ENCODE data around the gene NHLH1. TPM values are rescaled to one million over a fixed set of nuclear protein-coding genes. Genes with fewer than 3 reads are reported as not detected.

The NHLH1 gene
- total and polyA plus RNA-seq, 3 donors from 2014 or later: 0.20 to 0.63 (median 0.37) TPM

DNA sequence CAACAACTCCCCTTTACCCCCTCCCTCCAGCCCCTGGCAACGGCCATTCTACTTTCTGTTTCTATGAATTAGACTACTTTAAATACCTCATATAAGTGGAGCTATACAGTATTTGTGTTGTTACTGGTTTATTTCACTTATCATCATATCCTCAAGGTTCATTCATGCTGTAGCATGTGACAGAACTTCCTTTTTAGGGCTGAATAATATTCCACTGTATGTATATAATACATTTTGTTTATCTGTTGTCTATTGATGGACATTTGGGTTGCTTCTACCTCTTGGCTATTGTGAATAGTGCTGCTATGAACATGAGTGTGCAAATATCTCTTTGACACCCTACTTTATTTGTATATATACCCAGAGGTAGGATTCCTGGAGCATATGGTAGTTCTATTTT is 2.2 kb downstream of the NHLH1 start:
- no peak for DNase-seq
- no peaks in the 10 kb centered on the region for H3K4me1 ChIP-seq
- H3K9me3 ChIP-seq: no peaks in the 10 kb centered on the region

DNA sequence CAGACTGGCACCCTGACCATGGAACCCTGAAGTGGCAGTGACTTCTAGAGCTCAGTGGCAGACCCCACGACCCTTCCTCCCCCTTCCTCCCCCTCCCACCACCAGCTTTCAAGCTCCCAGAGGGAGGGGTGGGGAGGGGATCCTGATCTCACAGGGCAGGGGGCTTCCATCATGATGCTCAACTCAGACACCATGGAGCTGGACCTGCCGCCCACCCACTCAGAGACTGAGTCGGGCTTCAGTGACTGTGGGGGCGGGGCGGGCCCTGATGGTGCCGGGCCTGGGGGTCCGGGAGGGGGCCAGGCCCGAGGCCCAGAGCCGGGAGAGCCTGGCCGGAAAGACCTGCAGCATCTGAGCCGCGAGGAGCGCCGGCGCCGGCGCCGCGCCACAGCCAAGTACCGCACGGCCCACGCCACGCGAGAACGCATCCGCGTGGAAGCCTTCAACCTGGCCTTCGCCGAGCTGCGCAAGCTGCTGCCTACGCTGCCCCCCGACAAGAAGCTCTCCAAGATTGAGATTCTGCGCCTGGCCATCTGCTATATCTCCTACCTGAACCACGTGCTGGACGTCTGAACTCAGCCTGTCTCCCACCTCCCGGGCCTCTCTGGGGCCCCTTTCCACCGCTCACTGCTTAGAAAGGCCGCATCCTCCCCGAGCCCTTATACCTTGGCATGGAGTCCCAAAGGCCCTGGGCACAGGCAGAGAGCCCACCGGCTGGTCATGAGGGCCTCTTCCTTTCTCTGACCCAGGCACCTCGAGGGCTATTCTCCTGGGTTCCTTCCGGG is 3.9 kb downstream of the NHLH1 start:
- Histone ChIP-seq H3K9me3 (no peaks in the 10 kb centered on the region), H3K27me3 (no peaks in the 10 kb centered on the region), H3K36me3 (ENCODE audit: low read depth, missing control alignments) (no peaks in the 10 kb centered on the region), H3K4me3 (peak overlapping the region in 1 of 2 donors; percentile 38), H3K27ac (no peak overlapping the region), H3K4me1 (peaks cover 10% of the 10 kb centered on the region)
- intact Hi-C loops (cut with DNase I; ENCODE audit: low total_unique reads): no loop called here
- 22 to 57% methylated on average over 7 to 24 of the region's 42 CpGs for WGBS, 2 donors
- no peak for DNase-seq
- TF ChIP-seq POLR2A (IDR thresholded peaks at IDR 0.05): no peak
- TF ChIP-seq, protein P1, sequence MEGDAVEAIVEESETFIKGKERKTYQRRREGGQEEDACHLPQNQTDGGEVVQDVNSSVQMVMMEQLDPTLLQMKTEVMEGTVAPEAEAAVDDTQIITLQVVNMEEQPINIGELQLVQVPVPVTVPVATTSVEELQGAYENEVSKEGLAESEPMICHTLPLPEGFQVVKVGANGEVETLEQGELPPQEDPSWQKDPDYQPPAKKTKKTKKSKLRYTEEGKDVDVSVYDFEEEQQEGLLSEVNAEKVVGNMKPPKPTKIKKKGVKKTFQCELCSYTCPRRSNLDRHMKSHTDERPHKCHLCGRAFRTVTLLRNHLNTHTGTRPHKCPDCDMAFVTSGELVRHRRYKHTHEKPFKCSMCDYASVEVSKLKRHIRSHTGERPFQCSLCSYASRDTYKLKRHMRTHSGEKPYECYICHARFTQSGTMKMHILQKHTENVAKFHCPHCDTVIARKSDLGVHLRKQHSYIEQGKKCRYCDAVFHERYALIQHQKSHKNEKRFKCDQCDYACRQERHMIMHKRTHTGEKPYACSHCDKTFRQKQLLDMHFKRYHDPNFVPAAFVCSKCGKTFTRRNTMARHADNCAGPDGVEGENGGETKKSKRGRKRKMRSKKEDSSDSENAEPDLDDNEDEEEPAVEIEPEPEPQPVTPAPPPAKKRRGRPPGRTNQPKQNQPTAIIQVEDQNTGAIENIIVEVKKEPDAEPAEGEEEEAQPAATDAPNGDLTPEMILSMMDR (IDR thresholded peaks at IDR 0.05): no peak

More for the DNA sequence above, 2.2 kb downstream of the NHLH1 start:
- no peak for TF ChIP-seq POLR2A (IDR thresholded peaks at IDR 0.05)
- TF ChIP-seq, protein P1 (IDR thresholded peaks at IDR 0.05): no peak
- WGBS, 2 donors: 87 to 89% methylated on average over 1 of the region's 1 CpG
- Histone ChIP-seq H3K4me3 (no peak overlapping the region), H3K27ac (no peak overlapping the region), H3K36me3 (ENCODE audit: low read depth, missing control alignments) (no peaks in the 10 kb centered on the region), H3K27me3 (no peaks in the 10 kb centered on the region)
- intact Hi-C loops (cut with DNase I; ENCODE audit: low total_unique reads): no loop called here

DNA sequence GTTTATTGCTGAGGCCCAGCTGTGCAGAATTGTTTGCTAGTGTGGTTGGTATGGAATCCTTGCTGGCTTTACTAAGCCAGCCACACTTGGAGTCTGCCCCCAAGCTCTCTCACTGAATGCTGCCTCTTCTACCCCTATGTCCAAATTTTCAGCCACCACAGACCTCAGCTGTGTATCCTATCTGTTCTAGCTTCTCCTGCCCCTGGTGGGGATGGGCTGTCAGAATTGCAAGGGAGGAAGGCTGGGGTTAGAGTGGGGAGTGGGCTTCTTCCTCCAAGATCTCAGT is 4.4 kb downstream of the NHLH1 start:
- DNase-seq: no peak
- no peaks in the 10 kb centered on the region for H3K9me3 ChIP-seq
- no peak overlapping the region for H3K27ac ChIP-seq
- no peaks in the 10 kb centered on the region for H3K27me3 ChIP-seq
- peaks cover 16% of the 10 kb centered on the region for H3K4me1 ChIP-seq
- H3K4me3 ChIP-seq: peak overlapping the region in 1 of 2 donors; percentile 38
- no peak for TF ChIP-seq POLR2A (IDR thresholded peaks at IDR 0.05)
- TF ChIP-seq, protein P1 (IDR thresholded peaks at IDR 0.05): no peak
- H3K36me3 ChIP-seq (ENCODE audit: low read depth, missing control alignments): no peaks in the 10 kb centered on the region
- intact Hi-C loops (cut with DNase I; ENCODE audit: low total_unique reads): no loop called here

DNA sequence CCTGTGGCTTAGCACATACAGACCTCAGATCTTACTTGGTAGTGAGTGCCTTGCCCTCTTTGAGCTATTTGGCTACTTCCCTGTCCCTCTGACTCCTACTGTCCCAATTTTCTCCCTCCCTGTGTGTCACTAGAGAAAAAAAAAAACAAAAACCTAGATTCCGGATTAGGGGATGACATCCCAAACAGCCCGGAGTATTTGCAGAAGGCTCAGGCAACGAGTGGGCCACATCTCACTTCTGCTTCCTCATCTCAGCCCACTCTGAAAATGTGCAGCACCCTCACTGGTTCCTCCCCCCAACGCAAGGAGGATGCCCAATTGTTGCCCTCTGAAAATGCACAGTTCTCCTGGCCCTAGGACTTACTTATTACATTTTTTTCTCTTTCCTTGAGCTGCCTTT is 4.9 kb downstream of the NHLH1 start:
- Histone ChIP-seq H3K27ac (no peak overlapping the region), H3K9me3 (no peaks in the 10 kb centered on the region), H3K4me3 (no peak overlapping the region), H3K27me3 (no peaks in the 10 kb centered on the region), H3K36me3 (ENCODE audit: low read depth, missing control alignments) (no peaks in the 10 kb centered on the region), H3K4me1 (peaks cover 18% of the 10 kb centered on the region)
- intact Hi-C loops (cut with DNase I; ENCODE audit: low total_unique reads): no loop called here
- DNase-seq: no peak
- no peak for TF ChIP-seq POLR2A (IDR thresholded peaks at IDR 0.05)
- TF ChIP-seq, protein P1 (IDR thresholded peaks at IDR 0.05): no peak
- 77 to 80% methylated on average over 4 of the region's 4 CpGs for WGBS, 2 donors

DNA sequence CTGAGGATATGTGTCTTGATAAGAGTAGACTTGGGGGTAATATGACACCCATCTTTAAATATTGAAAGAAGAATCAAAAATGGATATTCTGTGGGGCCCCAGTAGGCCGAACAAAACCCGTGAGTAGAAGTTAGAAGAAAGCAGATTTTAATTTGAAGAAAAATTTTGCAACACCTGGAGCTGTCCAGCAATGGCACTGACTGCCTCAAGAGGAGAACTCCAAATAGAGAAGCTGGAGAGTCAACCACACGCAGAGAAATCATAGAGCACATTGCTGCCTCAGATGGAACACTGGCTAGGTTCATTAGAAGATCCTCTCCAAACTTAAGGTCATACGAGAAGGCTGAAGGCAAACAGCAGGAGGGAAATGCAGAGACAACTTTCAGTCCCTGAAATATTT is 6.8 kb downstream of the NHLH1 start:
- WGBS, 2 donors: 88 to 98% methylated on average over 4 of the region's 4 CpGs
- no peak overlapping the region for H3K27ac ChIP-seq
- no peak overlapping the region for H3K4me3 ChIP-seq
- H3K4me1 ChIP-seq: peaks cover 18% of the 10 kb centered on the region
- no peaks in the 10 kb centered on the region for H3K36me3 ChIP-seq (ENCODE audit: low read depth, missing control alignments)
- H3K27me3 ChIP-seq: no peaks in the 10 kb centered on the region
- TF ChIP-seq, protein P1 (IDR thresholded peaks at IDR 0.05): no peak
- no peak for TF ChIP-seq POLR2A (IDR thresholded peaks at IDR 0.05)
- intact Hi-C loops (cut with DNase I; ENCODE audit: low total_unique reads): no loop called here
- no peaks in the 10 kb centered on the region for H3K9me3 ChIP-seq
- no peak for DNase-seq

All from testis (tissue), 3 donors.